Neural cell (in vitro differentiated cells): ENCODE results near the gene MYNN. TPM values are rescaled to one million over a fixed set of nuclear protein-coding genes. Genes with fewer than 3 reads are reported as not detected.

Experiments
- H2AFZ ChIP-seq: fragments of 200-600, 300-800 bp; sonication (generic), shearing (Covaris generic); 2 replicates; pipeline ENCODE4 v1.6.0; 2014; ENCODE audit warnings: low read depth, mild to moderate bottlenecking, antibody characterized with exemption, low read length, moderate library complexity
- H3F3A ChIP-seq: fragments of 200-600 bp; shearing (Covaris generic); 2 replicates; pipeline ENCODE4 v1.6.1; 2016; ENCODE audit warnings: mild to moderate bottlenecking, moderate library complexity, mixed read lengths, antibody characterized with exemption, low read length; ENCODE audit not compliant: insufficient read depth, poor library complexity, severe bottlenecking
- H3K27ac ChIP-seq: fragments of 200-600, 300-800 bp; sonication (generic), shearing (Covaris generic); 2 replicates; pipeline ENCODE4 v1.5.1; 2014; ENCODE audit warnings: mild to moderate bottlenecking, low read length, moderate library complexity
- H3K27me3 ChIP-seq: fragments of 300-800, 200-600 bp; sonication (generic), shearing (Covaris generic); 2 replicates; pipeline ENCODE4 v1.6.0; 2014; ENCODE audit warnings: mild to moderate bottlenecking, low read depth, low read length, moderate library complexity; ENCODE audit not compliant: insufficient read depth
- H3K36me3 ChIP-seq: fragments of 300-800, 200-600 bp; sonication (generic), shearing (Covaris generic); 2 replicates; pipeline ENCODE4 v1.5.1; 2014; ENCODE audit warnings: mild to moderate bottlenecking, antibody characterized with exemption, low read length, moderate library complexity; ENCODE audit not compliant: insufficient read depth
- H3K4me2 ChIP-seq: fragments of 300-800, 200-600 bp; sonication (generic), shearing (Covaris generic); 2 replicates; pipeline ENCODE4 v1.6.0; 2014; ENCODE audit warnings: mild to moderate bottlenecking, low read length
- H3K4me3 ChIP-seq: fragments of 300-800, 200-600 bp; sonication (generic), shearing (Covaris generic); 2 replicates; pipeline ENCODE4 v1.5.1; 2014; ENCODE audit warnings: mild to moderate bottlenecking, low read length, moderate library complexity
- H3K79me2 ChIP-seq: fragments of 200-600 bp; shearing (Covaris generic); replicated peaks from 2 replicates; pipeline ENCODE4 v1.6.0; 2014; ENCODE audit warnings: mild to moderate bottlenecking, low read length, moderate library complexity; ENCODE audit not compliant: insufficient read depth
- H3K9ac ChIP-seq: fragments of 300-800, 200-600 bp; sonication (generic), shearing (Covaris generic); 2 replicates; pipeline ENCODE4 v1.6.1; 2016; ENCODE audit warnings: mild to moderate bottlenecking, low read length, mixed read lengths
- H3K9me2 ChIP-seq: fragments of 200-600 bp; shearing (Covaris generic); 2 replicates; pipeline ENCODE4 v1.6.1; 2016; ENCODE audit warnings: mild to moderate bottlenecking, low read length, mixed read lengths; ENCODE audit not compliant: insufficient read depth
- H3K9me3 ChIP-seq: fragments of 200-600, 300-800 bp; sonication (generic), shearing (Covaris generic); 2 replicates; pipeline ENCODE4 v1.6.1; 2016; ENCODE audit warnings: mild to moderate bottlenecking, mixed run types, low read length, moderate library complexity, mixed read lengths
- H4K20me1 ChIP-seq: fragments of 200-600 bp; shearing (Covaris generic); 2 replicates; pipeline ENCODE4 v1.6.1; 2016; ENCODE audit warnings: mild to moderate bottlenecking, mixed run types; ENCODE audit not compliant: insufficient read depth
- EP300 ChIP-seq: fragments of 450-650 bp; conservative IDR thresholded peaks from 2 replicates; pipeline ENCODE4 v1.6.1; 2014; ENCODE audit warnings: antibody characterized with exemption, mild to moderate bottlenecking, moderate library complexity; ENCODE audit not compliant: poor library complexity, severe bottlenecking
- EZH2 ChIP-seq: fragments of 200-600, 300-800 bp; shearing (Covaris generic), sonication (generic); IDR thresholded peaks from 2 replicates; pipeline ENCODE4 v1.6.1; 2014; ENCODE audit warnings: antibody characterized with exemption, low read length, borderline replicate concordance, mild to moderate bottlenecking; ENCODE audit not compliant: insufficient read depth, poor library complexity, severe bottlenecking
- MXI1 ChIP-seq: fragments of 450-650 bp; conservative IDR thresholded peaks from 2 replicates; pipeline ENCODE4 v1.6.1; 2014; ENCODE audit warnings: antibody characterized with exemption, mild to moderate bottlenecking; ENCODE audit not compliant: poor library complexity, severe bottlenecking
- POLR2AphosphoS5 ChIP-seq: IDR thresholded peaks from 2 replicates; pipeline ENCODE4 v1.6.1; 2012
- RAD21 ChIP-seq: fragments of 450-650 bp; conservative IDR thresholded peaks from 2 replicates; pipeline ENCODE4 v1.6.1; 2014; ENCODE audit warnings: antibody characterized with exemption, mild to moderate bottlenecking, moderate library complexity
- SMC3 ChIP-seq: fragments of 450-650 bp; conservative IDR thresholded peaks from 2 replicates; pipeline ENCODE4 v1.6.1; 2014; ENCODE audit warnings: antibody characterized with exemption, mild to moderate bottlenecking, moderate library complexity; ENCODE audit not compliant: poor library complexity
- TAF1 ChIP-seq: IDR thresholded peaks from 2 replicates; pipeline ENCODE4 v1.6.1; 2012; ENCODE audit warnings: low read depth
- polyA plus RNA-seq: library from polyadenylated mRNA; depleted of rRNA; stranded (reverse); fragments of >200 nt; gene quantifications from 2 replicates; pipeline ENCODE4 v1.2.3, GENCODE V29; 2014
- TF ChIP-seq, protein P1 (sequence below): fragments of 450-650 bp; IDR thresholded peaks from 2 replicates; pipeline ENCODE4 v1.5.1; 2014; ENCODE audit warnings: antibody characterized with exemption, mild to moderate bottlenecking, moderate library complexity; ENCODE audit not compliant: poor library complexity, severe bottlenecking
- TF ChIP-seq, protein P2 (sequence below): IDR thresholded peaks from 2 replicates; pipeline ENCODE4 v1.6.1; 2012; ENCODE audit warnings: borderline replicate concordance

MYNN gene
- polyA plus RNA-seq, 1 donor from 2014 or later = 27.0 TPM

DNA sequence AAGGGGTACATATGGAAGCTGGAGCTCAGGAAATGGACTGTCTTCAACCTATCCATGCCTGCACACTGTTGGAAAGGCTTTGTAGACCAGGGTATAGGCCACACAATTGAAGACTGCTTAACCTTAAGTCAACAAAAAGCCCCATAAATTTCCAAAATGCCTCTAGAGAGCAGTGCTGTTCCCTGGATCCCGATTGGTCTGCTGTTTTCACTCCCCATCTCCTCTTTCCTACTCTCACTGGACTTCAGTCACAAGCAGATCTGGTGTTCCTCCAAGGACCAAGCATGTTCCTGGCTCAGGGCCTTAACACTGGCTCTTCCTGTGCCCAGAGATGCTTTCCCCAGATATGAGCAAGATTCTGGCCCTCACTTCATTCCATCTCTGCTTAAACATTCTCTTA is 62.3 kb downstream of the MYNN start:
- no peak for TF ChIP-seq TAF1
- TF ChIP-seq, protein P1, sequence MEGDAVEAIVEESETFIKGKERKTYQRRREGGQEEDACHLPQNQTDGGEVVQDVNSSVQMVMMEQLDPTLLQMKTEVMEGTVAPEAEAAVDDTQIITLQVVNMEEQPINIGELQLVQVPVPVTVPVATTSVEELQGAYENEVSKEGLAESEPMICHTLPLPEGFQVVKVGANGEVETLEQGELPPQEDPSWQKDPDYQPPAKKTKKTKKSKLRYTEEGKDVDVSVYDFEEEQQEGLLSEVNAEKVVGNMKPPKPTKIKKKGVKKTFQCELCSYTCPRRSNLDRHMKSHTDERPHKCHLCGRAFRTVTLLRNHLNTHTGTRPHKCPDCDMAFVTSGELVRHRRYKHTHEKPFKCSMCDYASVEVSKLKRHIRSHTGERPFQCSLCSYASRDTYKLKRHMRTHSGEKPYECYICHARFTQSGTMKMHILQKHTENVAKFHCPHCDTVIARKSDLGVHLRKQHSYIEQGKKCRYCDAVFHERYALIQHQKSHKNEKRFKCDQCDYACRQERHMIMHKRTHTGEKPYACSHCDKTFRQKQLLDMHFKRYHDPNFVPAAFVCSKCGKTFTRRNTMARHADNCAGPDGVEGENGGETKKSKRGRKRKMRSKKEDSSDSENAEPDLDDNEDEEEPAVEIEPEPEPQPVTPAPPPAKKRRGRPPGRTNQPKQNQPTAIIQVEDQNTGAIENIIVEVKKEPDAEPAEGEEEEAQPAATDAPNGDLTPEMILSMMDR = no peak
- Histone ChIP-seq H3K9me3 (no peaks in the 10 kb centered on the region), H4K20me1 (no peaks in the 10 kb centered on the region)

DNA sequence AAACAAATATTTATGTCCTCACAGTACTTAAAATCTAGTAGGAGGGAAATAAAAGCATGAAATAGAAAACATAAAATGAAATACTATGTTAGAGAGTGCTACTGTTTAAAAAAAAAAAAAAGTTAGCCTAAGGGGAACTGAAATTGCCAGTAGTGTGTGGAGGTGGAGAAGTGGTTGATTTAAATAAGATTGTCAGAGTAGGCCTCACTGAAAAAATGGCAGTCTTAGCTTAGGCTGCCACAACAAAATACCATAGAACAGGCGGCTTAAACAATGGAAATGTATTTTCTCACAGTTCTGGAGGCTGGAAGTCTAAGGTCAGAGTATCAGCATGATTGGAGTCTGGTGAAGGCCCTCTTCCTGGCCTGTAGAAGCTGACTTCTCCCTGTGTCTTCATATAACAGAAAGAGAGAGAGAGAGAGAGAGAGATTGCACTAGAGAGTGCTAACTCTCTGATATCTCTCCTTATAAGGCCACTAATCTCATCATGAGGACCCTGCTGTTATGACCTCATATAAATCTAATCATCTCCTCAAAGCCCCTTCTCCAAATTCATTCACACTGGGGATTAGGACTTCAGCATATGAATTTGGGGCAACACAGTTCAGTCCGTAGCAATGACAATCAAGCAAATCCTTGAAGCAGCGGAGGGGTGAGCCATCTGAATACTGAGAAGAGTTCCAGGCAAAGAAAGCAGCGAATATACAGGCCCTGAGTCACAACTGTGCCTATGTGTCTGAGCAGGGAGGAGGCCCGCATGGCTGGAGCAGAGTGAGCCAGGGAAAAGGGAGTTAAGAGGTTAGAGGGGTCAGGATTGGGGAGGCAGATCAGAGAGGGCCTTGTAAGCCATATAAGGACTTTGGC is 63.1 kb downstream of the MYNN start:
- no peak overlapping the region for H2AFZ ChIP-seq
- no peaks in the 10 kb centered on the region for H3K79me2 ChIP-seq

More for the DNA sequence above, 62.3 kb downstream of the MYNN start:
- no peaks in the 10 kb centered on the region for H3K79me2 ChIP-seq
- H3K36me3 ChIP-seq = no peaks in the 10 kb centered on the region
- no peak overlapping the region for H3K9ac ChIP-seq
- H3K9me2 ChIP-seq = no peaks in the 10 kb centered on the region
- H3K27me3 ChIP-seq = no peaks in the 10 kb centered on the region
- H3K27ac ChIP-seq = no peak overlapping the region
- no peak overlapping the region for H3K4me2 ChIP-seq
- no peak overlapping the region for H3K4me3 ChIP-seq
- no peak overlapping the region for H2AFZ ChIP-seq
- H3F3A ChIP-seq = no peaks in the 10 kb centered on the region

DNA sequence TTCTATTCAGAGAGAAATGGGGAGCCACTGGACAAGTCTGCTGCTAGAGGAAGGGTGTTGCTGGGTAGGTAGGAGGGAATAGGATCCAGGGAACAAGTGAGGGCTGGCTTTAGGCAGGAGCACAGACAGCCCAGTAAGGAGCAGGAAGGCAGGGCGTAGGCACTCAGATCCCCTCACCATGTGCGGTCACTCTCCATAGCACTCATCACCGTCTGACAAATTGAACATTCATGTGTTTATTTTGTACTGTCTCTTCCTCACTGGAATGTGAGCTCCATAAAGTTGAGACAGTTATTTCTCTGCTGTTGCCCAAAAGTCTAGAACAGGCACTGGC is 63.7 kb downstream of the MYNN start:
- no peak overlapping the region for H3K9ac ChIP-seq
- H2AFZ ChIP-seq = no peak overlapping the region
- H3K4me2 ChIP-seq = no peak overlapping the region

More for the DNA sequence above, 63.1 kb downstream of the MYNN start:
- no peak for TF ChIP-seq TAF1
- Histone ChIP-seq H3K4me2 (no peak overlapping the region), H3K27ac (no peak overlapping the region), H4K20me1 (no peaks in the 10 kb centered on the region), H3K36me3 (no peaks in the 10 kb centered on the region), H3K27me3 (no peaks in the 10 kb centered on the region), H3F3A (no peaks in the 10 kb centered on the region), H3K9ac (no peak overlapping the region), H3K9me2 (no peaks in the 10 kb centered on the region), H3K4me3 (no peak overlapping the region), H3K9me3 (no peaks in the 10 kb centered on the region)

More for the DNA sequence above, 63.7 kb downstream of the MYNN start:
- no peaks in the 10 kb centered on the region for H3K9me2 ChIP-seq
- H3F3A ChIP-seq = no peaks in the 10 kb centered on the region
- H3K27me3 ChIP-seq = no peaks in the 10 kb centered on the region
- H3K36me3 ChIP-seq = no peaks in the 10 kb centered on the region
- no peaks in the 10 kb centered on the region for H3K79me2 ChIP-seq
- H3K27ac ChIP-seq = no peak overlapping the region
- no peak for TF ChIP-seq EZH2
- no peak for TF ChIP-seq RAD21
- TF ChIP-seq SMC3 = no peak
- TF ChIP-seq, protein P1 = no peak
- TF ChIP-seq TAF1 = no peak
- no peak for TF ChIP-seq EP300
- TF ChIP-seq, protein P2, sequence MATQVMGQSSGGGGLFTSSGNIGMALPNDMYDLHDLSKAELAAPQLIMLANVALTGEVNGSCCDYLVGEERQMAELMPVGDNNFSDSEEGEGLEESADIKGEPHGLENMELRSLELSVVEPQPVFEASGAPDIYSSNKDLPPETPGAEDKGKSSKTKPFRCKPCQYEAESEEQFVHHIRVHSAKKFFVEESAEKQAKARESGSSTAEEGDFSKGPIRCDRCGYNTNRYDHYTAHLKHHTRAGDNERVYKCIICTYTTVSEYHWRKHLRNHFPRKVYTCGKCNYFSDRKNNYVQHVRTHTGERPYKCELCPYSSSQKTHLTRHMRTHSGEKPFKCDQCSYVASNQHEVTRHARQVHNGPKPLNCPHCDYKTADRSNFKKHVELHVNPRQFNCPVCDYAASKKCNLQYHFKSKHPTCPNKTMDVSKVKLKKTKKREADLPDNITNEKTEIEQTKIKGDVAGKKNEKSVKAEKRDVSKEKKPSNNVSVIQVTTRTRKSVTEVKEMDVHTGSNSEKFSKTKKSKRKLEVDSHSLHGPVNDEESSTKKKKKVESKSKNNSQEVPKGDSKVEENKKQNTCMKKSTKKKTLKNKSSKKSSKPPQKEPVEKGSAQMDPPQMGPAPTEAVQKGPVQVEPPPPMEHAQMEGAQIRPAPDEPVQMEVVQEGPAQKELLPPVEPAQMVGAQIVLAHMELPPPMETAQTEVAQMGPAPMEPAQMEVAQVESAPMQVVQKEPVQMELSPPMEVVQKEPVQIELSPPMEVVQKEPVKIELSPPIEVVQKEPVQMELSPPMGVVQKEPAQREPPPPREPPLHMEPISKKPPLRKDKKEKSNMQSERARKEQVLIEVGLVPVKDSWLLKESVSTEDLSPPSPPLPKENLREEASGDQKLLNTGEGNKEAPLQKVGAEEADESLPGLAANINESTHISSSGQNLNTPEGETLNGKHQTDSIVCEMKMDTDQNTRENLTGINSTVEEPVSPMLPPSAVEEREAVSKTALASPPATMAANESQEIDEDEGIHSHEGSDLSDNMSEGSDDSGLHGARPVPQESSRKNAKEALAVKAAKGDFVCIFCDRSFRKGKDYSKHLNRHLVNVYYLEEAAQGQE = no peak
- no peak for TF ChIP-seq POLR2AphosphoS5
- no peak for TF ChIP-seq MXI1
- no peak overlapping the region for H3K4me3 ChIP-seq
- H3K9me3 ChIP-seq = no peaks in the 10 kb centered on the region
- no peaks in the 10 kb centered on the region for H4K20me1 ChIP-seq
